Hematopoietic multipotent progenitor cell (in vitro differentiated cells): ENCODE data around the gene GFRAL. TPM values are rescaled to one million over a fixed set of nuclear protein-coding genes. Genes with fewer than 3 reads are reported as not detected.
"Not testable (repeated sequence)": the region's sequence is repeated elsewhere in the genome, so short reads cannot be mapped to it uniquely, and the experiment has no call there.

Source experiments
- DNase-seq, 3 donors: peaks; one replicate each; pipeline ENCODE4 v3.0.0-alpha.2; 2011 to 2015; ENCODE audit warnings: low read depth in 2 of 3, low spot score in 2 of 3
- total RNA-seq: library from RNA; depleted of rRNA; stranded (reverse); fragments of >200 nt; gene quantifications from one replicate; pipeline ENCODE4 v1.2.3, GENCODE V29; 2012

The GFRAL gene
- not detected for total RNA-seq

GRCh38 chr6:55327169-55327568, at the start of gene GFRAL:
Gene GFRAL, plus strand, starts transcription at chr6:55327469. Its CDS starts 86 bp downstream, at chr6:55327555.
- DNase-seq: no peak

GRCh38 chr6:55277646-55278045, 49.6 kb upstream of the GFRAL start:
- DNase-seq: no peak

GRCh38 chr6:55281215-55281614, 46.1 kb upstream of the GFRAL start:
- no peak for DNase-seq

GRCh38 chr6:55282115-55282514, 45.2 kb upstream of the GFRAL start:
- DNase-seq: no peak

GRCh38 chr6:55286824-55287223, 40.4 kb upstream of the GFRAL start:
- no peak for DNase-seq

GRCh38 chr6:55290736-55291135, 36.5 kb upstream of the GFRAL start:
- no peak for DNase-seq

- no peak for DNase-seq
Measured at GRCh38 chr6:55293116-55293515, 34.2 kb upstream of the GFRAL start.

- DNase-seq: not testable (repeated sequence)
Measured at GRCh38 chr6:55297214-55297613, 30.1 kb upstream of the GFRAL start.

GRCh38 chr6:55299286-55299985, 27.8 kb upstream of the GFRAL start:
- no peak for DNase-seq

GRCh38 chr6:55304747-55305146, 22.5 kb upstream of the GFRAL start:
- DNase-seq: no peak

- no peak for DNase-seq
Measured at GRCh38 chr6:55319961-55320695, 7.1 kb upstream of the GFRAL start.

- DNase-seq: no peak
Measured at GRCh38 chr6:55320696-55321086, 6.6 kb upstream of the GFRAL start.

- no peak for DNase-seq
Measured at GRCh38 chr6:55377150-55377549, 49.9 kb downstream of the GFRAL start.

GRCh38 chr6:55379471-55379870, 52.2 kb downstream of the GFRAL start:
- no peak for DNase-seq

- no peak for DNase-seq
Measured at GRCh38 chr6:55379895-55380294, 52.6 kb downstream of the GFRAL start.

GRCh38 chr6:55388211-55388610, 60.9 kb downstream of the GFRAL start:
- no peak for DNase-seq

GRCh38 chr6:55395871-55396270, 68.6 kb downstream of the GFRAL start:
- DNase-seq: no peak

- DNase-seq: no peak
Measured at GRCh38 chr6:55397986-55398385, 70.7 kb downstream of the GFRAL start.

GRCh38 chr6:55399351-55399750, 72.1 kb downstream of the GFRAL start:
- DNase-seq: no peak

- no peak for DNase-seq
Measured at GRCh38 chr6:55405474-55406235, 78.4 kb downstream of the GFRAL start.

- no peak for DNase-seq
Measured at GRCh38 chr6:55410674-55411073, 83.4 kb downstream of the GFRAL start.

GRCh38 chr6:55423933-55424332, 96.7 kb downstream of the GFRAL start:
- DNase-seq: no peak
